Caco-2 (cell line): ENCODE data around the gene DAZL. TPM values are rescaled to one million over a fixed set of nuclear protein-coding genes. Genes with fewer than 3 reads are reported as not detected.

ENCODE experiments used
- BruUV-seq: library from RNA; stranded (reverse); fragments of 400-500 nt; replicated peaks from 2 replicates; lab custom pipeline; 2021; lab: Mats Ljungman, UMichigan
- CTCF ChIA-PET: fragments of 300-600 bp; sonication (Branson Sonifier 250); formaldehyde crosslinking; loops from one replicate; lab custom pipeline; 2022; ENCODE audit warnings: antibody characterized with exemption; lab: Charles Lee
- POLR2A ChIA-PET: fragments of 300-600 bp; sonication (Branson Sonifier 250); formaldehyde crosslinking; loops from one replicate; lab custom pipeline; 2022; ENCODE audit warnings: antibody characterized with exemption; lab: Charles Lee
- DNase-seq, 2 experiments: peaks; one replicate each; pipeline versions ENCODE4 v3.0.0 to v3.0.0-alpha.2; 2020 to 2022
- H3K27me3 ChIP-seq: replicated peaks from 2 replicates; pipeline ENCODE4 v1.6.0; 2011; ENCODE audit warnings: low read length; ENCODE audit not compliant: control insufficient read depth, insufficient read depth
- H3K36me3 ChIP-seq: 2 replicates; pipeline ENCODE4 v1.5.1; 2011; ENCODE audit warnings: low read length; ENCODE audit not compliant: control insufficient read depth, insufficient read depth
- H3K4me1 ChIP-seq: fragments of 250-450 bp; sonication (Bioruptor Pico); 2 replicates; pipeline ENCODE4 v1.5.1; 2020; ENCODE audit warnings: mild to moderate bottlenecking
- H3K4me3 ChIP-seq: 2 replicates; pipeline ENCODE4 v1.5.1; 2011; ENCODE audit warnings: low read depth, mild to moderate bottlenecking, control low read depth, low read length
- H3K9me3 ChIP-seq: fragments of 250-450 bp; sonication (Bioruptor Pico); 2 replicates; pipeline ENCODE4 v1.5.1; 2020; ENCODE audit warnings: mild to moderate bottlenecking, moderate library complexity
- H3K27ac Mint-ChIP-seq: one replicate; pipeline ENCODE4 v1.8.0; 2022; ENCODE audit warnings: mixed read lengths; ENCODE audit not compliant: unreplicated experiment
- H3K27me3 Mint-ChIP-seq: one replicate; pipeline ENCODE4 v1.8.0; 2022; ENCODE audit warnings: mixed read lengths; ENCODE audit not compliant: insufficient read depth, unreplicated experiment
- H3K36me3 Mint-ChIP-seq: one replicate; pipeline ENCODE4 v1.8.0; 2022; ENCODE audit warnings: mild to moderate bottlenecking, mixed read lengths; ENCODE audit not compliant: insufficient read depth, unreplicated experiment
- H3K4me1 Mint-ChIP-seq: one replicate; pipeline ENCODE4 v1.8.0; 2022; ENCODE audit warnings: low read depth, mixed read lengths; ENCODE audit not compliant: unreplicated experiment
- H3K4me3 Mint-ChIP-seq: one replicate; pipeline ENCODE4 v1.8.0; 2022; ENCODE audit warnings: mild to moderate bottlenecking, moderate library complexity, mixed read lengths; ENCODE audit not compliant: unreplicated experiment
- H3K9me3 Mint-ChIP-seq: one replicate; pipeline ENCODE4 v1.8.0; 2022; ENCODE audit warnings: mixed read lengths; ENCODE audit not compliant: unreplicated experiment
- intact Hi-C: fragments of 100-400 bp; cut with micrococcal nuclease; formaldehyde crosslinking; loops from one replicate; pipeline ENCODE4 v1.10.0; 2022; ENCODE audit not compliant: unreplicated experiment
- total RNA-seq: library from RNA; stranded (reverse); gene quantifications from 2 replicates; pipeline ENCODE4 v1.2.3, GENCODE V29; 2022
- TF ChIP-seq, protein P1 (sequence below), 2 experiments: fragments of 200-600 bp in 1 of 2; IDR thresholded peaks; 1 replicate in 1 of 2; 2 replicates in 1 of 2; pipeline versions ENCODE4 v1.5.1 to v1.8.0; 2011 to 2022; ENCODE audit warnings: antibody characterized with exemption in 1 of 2, control low read depth in 1 of 2, inconsistent platforms in 1 of 2, low read depth in 1 of 2, low read length in 1 of 2, mild to moderate bottlenecking in 1 of 2, moderate library complexity in 1 of 2; ENCODE audit not compliant: insufficient read depth in 1 of 2, severe bottlenecking in 1 of 2, unreplicated experiment in 1 of 2

The DAZL gene
- total RNA-seq, 1 experiment from 2014 or later = not detected

DNA sequence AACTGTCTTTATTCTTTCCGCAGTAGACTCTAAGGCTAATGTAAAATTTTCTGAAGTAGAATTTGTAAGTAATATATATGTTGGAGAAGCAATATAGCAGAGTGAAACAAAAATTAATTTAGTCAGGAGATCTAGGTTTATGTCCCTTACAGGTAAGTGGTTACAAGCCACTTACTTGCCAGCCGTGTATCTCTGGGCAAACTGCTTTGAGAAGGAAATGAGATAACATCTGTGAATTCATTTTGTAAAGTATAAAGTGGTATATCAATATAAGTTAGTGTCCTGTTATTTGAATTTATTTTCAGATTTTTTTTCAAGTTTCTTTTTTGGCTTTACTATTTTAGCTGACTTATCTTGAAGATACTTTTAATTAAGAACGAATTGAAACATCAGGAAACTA, 5.5 kb downstream of the DAZL start:
- ChIA-PET POLR2A (no interaction called here), CTCF (no interaction called here)
- no peaks in the 10 kb centered on the region for H3K9me3 ChIP-seq
- Mint-ChIP-seq H3K9me3 (no peaks in the 10 kb centered on the region), H3K27me3 (peaks cover 14% of the 10 kb centered on the region), H3K4me3 (no peak overlapping the region), H3K36me3 (no peaks in the 10 kb centered on the region), H3K4me1 (no peaks in the 10 kb centered on the region), H3K27ac (no peak overlapping the region)
- no peaks in the 10 kb centered on the region for H3K36me3 ChIP-seq
- TF ChIP-seq, protein P1, sequence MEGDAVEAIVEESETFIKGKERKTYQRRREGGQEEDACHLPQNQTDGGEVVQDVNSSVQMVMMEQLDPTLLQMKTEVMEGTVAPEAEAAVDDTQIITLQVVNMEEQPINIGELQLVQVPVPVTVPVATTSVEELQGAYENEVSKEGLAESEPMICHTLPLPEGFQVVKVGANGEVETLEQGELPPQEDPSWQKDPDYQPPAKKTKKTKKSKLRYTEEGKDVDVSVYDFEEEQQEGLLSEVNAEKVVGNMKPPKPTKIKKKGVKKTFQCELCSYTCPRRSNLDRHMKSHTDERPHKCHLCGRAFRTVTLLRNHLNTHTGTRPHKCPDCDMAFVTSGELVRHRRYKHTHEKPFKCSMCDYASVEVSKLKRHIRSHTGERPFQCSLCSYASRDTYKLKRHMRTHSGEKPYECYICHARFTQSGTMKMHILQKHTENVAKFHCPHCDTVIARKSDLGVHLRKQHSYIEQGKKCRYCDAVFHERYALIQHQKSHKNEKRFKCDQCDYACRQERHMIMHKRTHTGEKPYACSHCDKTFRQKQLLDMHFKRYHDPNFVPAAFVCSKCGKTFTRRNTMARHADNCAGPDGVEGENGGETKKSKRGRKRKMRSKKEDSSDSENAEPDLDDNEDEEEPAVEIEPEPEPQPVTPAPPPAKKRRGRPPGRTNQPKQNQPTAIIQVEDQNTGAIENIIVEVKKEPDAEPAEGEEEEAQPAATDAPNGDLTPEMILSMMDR (IDR thresholded peaks at IDR 0.05; ENCODE audit: insufficient read depth in 1 of 2, low read depth in 1 of 2, low read length in 1 of 2, severe bottlenecking in 1 of 2, unreplicated experiment in 1 of 2) = no peak
- H3K4me3 ChIP-seq = no peak overlapping the region
- BruUV-seq = no TSS peak
- DNase-seq = no peak
- intact Hi-C loops = loop anchor here (5.0 to 10.0 kb wide), 2 partner anchors 245 to 813 kb away; no protein-coding TSS in a partner anchor
- H3K27me3 ChIP-seq = no peaks in the 10 kb centered on the region
- no peaks in the 10 kb centered on the region for H3K4me1 ChIP-seq

DNA sequence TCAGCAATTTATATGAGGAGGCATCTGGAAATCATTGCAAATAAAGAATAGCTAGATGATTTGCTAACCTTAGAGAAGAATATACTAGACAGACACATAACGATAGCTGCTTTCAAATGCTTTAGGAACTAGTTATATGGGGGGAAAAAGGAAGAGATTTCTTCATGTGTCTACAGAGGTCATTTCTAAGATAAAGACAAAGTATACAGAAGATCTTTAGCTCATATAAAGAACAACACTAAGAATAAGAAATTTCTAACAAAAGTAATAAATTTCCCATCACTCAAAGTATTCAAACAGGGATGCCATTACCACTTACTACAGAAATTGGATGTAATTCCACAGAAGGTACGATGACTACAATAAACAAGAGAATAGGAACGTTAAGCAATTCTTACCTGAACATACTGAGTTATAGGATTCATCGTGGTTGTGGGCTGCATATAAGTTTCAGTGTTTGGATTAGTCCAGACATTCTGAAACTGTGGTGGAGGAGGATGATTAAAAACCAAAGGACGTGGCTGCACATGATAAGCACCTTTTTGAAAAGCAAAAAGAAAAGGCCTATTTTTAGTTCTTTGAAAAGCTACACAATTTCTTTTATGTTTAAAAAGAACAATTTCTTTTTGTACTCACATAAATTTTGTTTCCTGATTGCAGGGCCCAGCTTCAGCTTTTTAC, 8.7 kb downstream of the DAZL start:
- H3K27me3 ChIP-seq = no peaks in the 10 kb centered on the region
- ChIA-PET POLR2A (no interaction called here), CTCF (no interaction called here)
- intact Hi-C loops = no loop called here
- H3K27me3 Mint-ChIP-seq = peaks cover 13% of the 10 kb centered on the region
- no peaks in the 10 kb centered on the region for H3K4me1 Mint-ChIP-seq
- H3K4me3 ChIP-seq = no peak overlapping the region
- H3K36me3 ChIP-seq = no peaks in the 10 kb centered on the region
- no peaks in the 10 kb centered on the region for H3K4me1 ChIP-seq
- H3K9me3 ChIP-seq = no peaks in the 10 kb centered on the region
- DNase-seq = no peak
- H3K27ac Mint-ChIP-seq = no peak overlapping the region
- no peaks in the 10 kb centered on the region for H3K36me3 Mint-ChIP-seq
- no TSS peak for BruUV-seq
- H3K4me3 Mint-ChIP-seq = no peak overlapping the region
- TF ChIP-seq, protein P1 (IDR thresholded peaks at IDR 0.05; ENCODE audit: insufficient read depth in 1 of 2, low read depth in 1 of 2, low read length in 1 of 2, severe bottlenecking in 1 of 2, unreplicated experiment in 1 of 2) = no peak
- H3K9me3 Mint-ChIP-seq = no peaks in the 10 kb centered on the region

DNA sequence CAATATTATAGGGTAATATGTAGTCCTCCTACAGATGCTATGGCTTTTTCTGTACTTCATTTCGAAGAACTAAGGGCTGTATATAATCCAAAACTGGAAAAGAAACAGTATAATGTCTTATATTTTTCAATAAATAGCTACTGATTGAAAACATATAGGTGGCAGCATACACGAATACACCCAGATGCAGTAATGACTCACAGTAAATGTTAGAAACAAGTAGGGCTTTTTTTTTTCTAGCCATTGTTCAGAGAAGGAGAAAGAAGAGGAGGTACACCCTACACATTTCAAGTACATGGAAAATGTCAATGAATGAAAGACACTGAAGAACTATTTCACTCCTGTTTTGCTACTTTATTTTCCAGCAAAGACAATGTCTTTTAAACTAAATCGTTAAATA, 9.4 kb downstream of the DAZL start:
- Mint-ChIP-seq H3K27ac (no peak overlapping the region), H3K4me3 (no peak overlapping the region), H3K4me1 (no peaks in the 10 kb centered on the region), H3K9me3 (no peaks in the 10 kb centered on the region), H3K27me3 (peaks cover 17% of the 10 kb centered on the region), H3K36me3 (no peaks in the 10 kb centered on the region)
- Histone ChIP-seq H3K36me3 (no peaks in the 10 kb centered on the region), H3K27me3 (no peaks in the 10 kb centered on the region), H3K9me3 (no peaks in the 10 kb centered on the region), H3K4me3 (no peak overlapping the region), H3K4me1 (no peaks in the 10 kb centered on the region)
- no TSS peak for BruUV-seq
- DNase-seq = no peak
- intact Hi-C loops = no loop called here
- TF ChIP-seq, protein P1 (IDR thresholded peaks at IDR 0.05; ENCODE audit: insufficient read depth in 1 of 2, low read depth in 1 of 2, low read length in 1 of 2, severe bottlenecking in 1 of 2, unreplicated experiment in 1 of 2) = no peak
- POLR2A ChIA-PET = no interaction called here
- CTCF ChIA-PET = no interaction called here
